K562 (cell line): ENCODE measurements around the gene CLSTN2. TPM values are rescaled to one million over a fixed set of nuclear protein-coding genes. Genes with fewer than 3 reads are reported as not detected.

ENCODE experiments used
- ATAC-seq: fragments of 200-7000 bp; cut with Tn5 transposase; 3 replicates; pipeline ENCODE4 v1.9.1; 2020; ENCODE audit warnings: moderate library complexity
- BruUV-seq: library from RNA; stranded (reverse); fragments of 400-500 nt; replicated peaks from 2 replicates; lab custom pipeline; 2021; lab: Mats Ljungman, UMichigan
- CTCF ChIA-PET: fragments of 300-600 bp; formaldehyde crosslinking; extraction: SDS; loops from one replicate; lab custom pipeline; 2021; ENCODE audit warnings: low intra/inter-chr PET ratio; lab: Yijun Ruan, JAX
- POLR2A ChIA-PET: fragments of 300-600, 350-650 bp; sonication (Branson Sonifier 250); formaldehyde crosslinking; extraction: SDS; loops from one replicate; lab custom pipeline; 2021; ENCODE audit warnings: antibody characterized with exemption, inconsistent platforms; lab: Yijun Ruan, JAX
- DNase-seq, 4 experiments: peaks; one replicate each; pipeline versions ENCODE4 v3.0.0 to v3.0.0-alpha.2; 2011 to 2018; ENCODE audit warnings: low spot score in 3 of 4, mixed read lengths in 3 of 4; ENCODE audit errors: extremely low read depth in 1 of 4
- FAIRE-seq: peaks from 2 replicates; lab custom pipeline; 2011; peaks lifted over from hg19 to GRCh38; lab: Jason Lieb, UNC
- H2AFZ ChIP-seq: 2 replicates; pipeline ENCODE4 v1.6.0; 2011; ENCODE audit warnings: low read depth, low read length, control low read depth, inconsistent platforms
- H3K27ac ChIP-seq: fragments of 200-600 bp; 3 replicates; pipeline ENCODE4 v1.8.0; 2011; ENCODE audit warnings: low read depth, mild to moderate bottlenecking, control low read depth, inconsistent platforms, low read length, moderate library complexity, mixed read lengths; ENCODE audit errors: extremely low read depth
- H3K27me3 ChIP-seq, 2 experiments: fragments of 300-600 bp in 1 of 2; 2 replicates in 1 of 2; 3 replicates in 1 of 2; pipeline versions ENCODE4 v1.6.0 to v1.8.0; 2011; ENCODE audit warnings: inconsistent platforms in 2 of 2, low read length in 2 of 2, mild to moderate bottlenecking in 1 of 2, mixed read lengths in 1 of 2, moderate library complexity in 1 of 2; ENCODE audit not compliant: control insufficient read depth in 2 of 2, insufficient read depth in 2 of 2
- H3K36me3 ChIP-seq: fragments of 300-600 bp; 3 replicates; pipeline ENCODE4 v1.8.0; 2011; ENCODE audit warnings: mild to moderate bottlenecking, low read length, inconsistent platforms; ENCODE audit not compliant: control insufficient read depth, insufficient read depth
- H3K4me1 ChIP-seq, 2 experiments: fragments of 200-600 bp in 1 of 2; replicated peaks in 1 of 2; 2 replicates in 1 of 2; 3 replicates in 1 of 2; pipeline versions ENCODE4 v1.5.1 to v1.8.0; 2011; ENCODE audit warnings: inconsistent platforms in 2 of 2, low read length in 2 of 2, mild to moderate bottlenecking in 1 of 2, mixed read lengths in 1 of 2, moderate library complexity in 1 of 2; ENCODE audit not compliant: control insufficient read depth in 2 of 2, insufficient read depth in 2 of 2
- H3K4me2 ChIP-seq: 2 replicates; pipeline ENCODE4 v1.6.1; 2011; ENCODE audit warnings: low read length, control low read depth, inconsistent platforms, mixed read lengths; ENCODE audit not compliant: insufficient read depth
- H3K4me3 ChIP-seq: fragments of 200-600 bp; sonication (generic), shearing (Covaris generic); 2 replicates; pipeline ENCODE4 v1.5.1; 2016; ENCODE audit warnings: control low read depth, inconsistent platforms
- H3K79me2 ChIP-seq: fragments of 200-600 bp; 3 replicates; pipeline ENCODE4 v1.8.0; 2011; ENCODE audit warnings: low read length, inconsistent platforms; ENCODE audit not compliant: control insufficient read depth, insufficient read depth
- H3K9ac ChIP-seq, 2 experiments: 2 replicates each; pipeline versions ENCODE4 v1.6.0 to v1.6.1; 2011; ENCODE audit warnings: low read depth in 2 of 2, low read length in 2 of 2, control low read depth in 1 of 2, inconsistent platforms in 1 of 2, mild to moderate bottlenecking in 1 of 2, mixed read lengths in 1 of 2; ENCODE audit not compliant: insufficient read depth in 1 of 2
- H3K9me1 ChIP-seq: one replicate; pipeline ENCODE4 v1.6.0; 2011; ENCODE audit warnings: inconsistent platforms, mild to moderate bottlenecking, low read length, moderate library complexity; ENCODE audit not compliant: control insufficient read depth, insufficient read depth
- H3K9me3 ChIP-seq: replicated peaks from 2 replicates; pipeline ENCODE4 v1.5.1; 2011; ENCODE audit warnings: low read depth, low read length, inconsistent platforms; ENCODE audit not compliant: control insufficient read depth, insufficient read depth
- H4K20me1 ChIP-seq: replicated peaks from 2 replicates; pipeline ENCODE4 v1.6.1; 2011; ENCODE audit warnings: low read length, inconsistent platforms, mixed read lengths; ENCODE audit not compliant: control insufficient read depth, insufficient read depth
- CHD2 ChIP-seq: IDR thresholded peaks from 2 replicates; pipeline ENCODE4 v1.6.1; 2011; ENCODE audit warnings: low read depth, low read length
- EP400 ChIP-seq: fragments of 450-650 bp; IDR thresholded peaks from 2 replicates; pipeline ENCODE4 v1.6.1; 2017; ENCODE audit warnings: antibody characterized with exemption, mild to moderate bottlenecking, moderate library complexity
- PTRF ChIP-seq: fragments of 450-650 bp; IDR thresholded peaks from 2 replicates; pipeline ENCODE4 v1.6.1; 2016; ENCODE audit warnings: mild to moderate bottlenecking, missing genetic modification characterization, missing compliant biosample characterization
- RBM15 ChIP-seq: fragments of 200-400 bp; formaldehyde crosslinking; IDR thresholded peaks from 2 replicates; pipeline ENCODE4 v1.6.1; 2018; ENCODE audit warnings: mild to moderate bottlenecking, low read length, moderate library complexity; ENCODE audit not compliant: insufficient read depth
- SP1 ChIP-seq: sonication (generic); formaldehyde crosslinking; IDR thresholded peaks from 2 replicates; pipeline ENCODE4 v1.8.1; 2022; ENCODE audit warnings: mild to moderate bottlenecking, missing genetic modification reagents
- TCF3 ChIP-seq: sonication (generic); formaldehyde crosslinking; IDR thresholded peaks from 2 replicates; pipeline ENCODE4 v1.4.0; 2020; ENCODE audit warnings: mild to moderate bottlenecking, missing genetic modification reagents
- ZC3H4 ChIP-seq: sonication (generic); formaldehyde crosslinking; IDR thresholded peaks from 2 replicates; pipeline ENCODE4 v1.9.0; 2021; ENCODE audit warnings: missing genetic modification reagents, borderline replicate concordance
- ZFP36 ChIP-seq: fragments of 150-350 bp; IDR thresholded peaks from 2 replicates; pipeline ENCODE4 v1.6.1; 2018; ENCODE audit warnings: low read length, low read depth; ENCODE audit not compliant: partially characterized antibody
- ZFPM2 ChIP-seq: fragments of 250-450 bp; sonication (Bioruptor Pico); IDR thresholded peaks from 2 replicates; pipeline ENCODE4 v1.5.1; 2022; ENCODE audit warnings: mild to moderate bottlenecking
- ZKSCAN3 ChIP-seq: fragments of 250-450 bp; sonication (Bioruptor Pico); IDR thresholded peaks from 2 replicates; pipeline ENCODE4 v1.4.0; 2020
- ZNF174 ChIP-seq: fragments of 250-450 bp; sonication (Bioruptor Pico); IDR thresholded peaks from 2 replicates; pipeline ENCODE4 v1.4.0; 2020; ENCODE audit warnings: mild to moderate bottlenecking
- ZNF23 ChIP-seq: fragments of 250-450 bp; sonication (Bioruptor Pico); IDR thresholded peaks from 2 replicates; pipeline ENCODE4 v1.4.0; 2020; ENCODE audit warnings: mild to moderate bottlenecking
- ZNF431 ChIP-seq: sonication (generic); formaldehyde crosslinking; IDR thresholded peaks from 2 replicates; pipeline ENCODE4 v1.8.0; 2022; ENCODE audit warnings: mild to moderate bottlenecking, missing genetic modification reagents
- ZNF830 ChIP-seq: fragments of 250-450 bp; sonication (Bioruptor Pico); IDR thresholded peaks from 2 replicates; pipeline ENCODE4 v1.5.0; 2021; ENCODE audit warnings: mild to moderate bottlenecking
- WGBS: fragments of 100-300 bp; shearing (Covaris generic); methylation state at CpG from one replicate; pipeline ENCODE4 v1.1.6; 2016; ENCODE audit warnings: low coverage, mixed read lengths; ENCODE audit not compliant: insufficient coverage; ENCODE audit errors: missing lambda C conversion rate; 5-methylcytosine and 5-hydroxymethylcytosine counted together
- in situ Hi-C: fragments of 300-500 bp; cut with MboI; formaldehyde crosslinking; loops from 4 replicates; pipeline ENCODE4 v1.15.0; 2018; ENCODE audit warnings: inconsistent platforms, mixed read lengths
- intact Hi-C: fragments of 100-400 bp; cut with micrococcal nuclease; formaldehyde crosslinking; loops from 2 replicates; pipeline ENCODE4 v1.14.2; 2022
- polyA plus RNA-seq, 8 experiments: library from polyadenylated mRNA; depleted of rRNA in 4 of 8; stranded (reverse) in 5 of 8; unstranded in 3 of 8; fragments of >200 nt; fragmentation: Nextera tagmentation in 2 of 8; fragmentation: Illumina TruSeq in 1 of 8; extraction: Ambion mirVana in 2 of 8; extraction: Trizol in 1 of 8; gene quantifications; 2 replicates each; pipeline versions ENCODE4 v1.2.1 to v1.2.3, GENCODE V29; 2011 to 2014; ENCODE audit warnings: inconsistent platforms in 1 of 8, missing spikeins in 1 of 8
- total RNA-seq, 7 experiments: library from RNA; depleted of rRNA in 6 of 7; stranded (reverse); fragments of >200 nt in 6 of 7; fragmentation: Illumina TruSeq in 2 of 7; extraction: Trizol in 2 of 7; gene quantifications; 2 replicates each; pipeline versions ENCODE4 v1.2.1 to v1.2.3, GENCODE V29; 2011 to 2021; ENCODE audit warnings: low replicate concordance in 1 of 7
- TF ChIP-seq, protein P1 (sequence below): IDR thresholded peaks from 2 replicates; pipeline ENCODE4 v1.6.1; 2012; ENCODE audit warnings: low read depth, low read length, improper control_type of control experiment, borderline replicate concordance
- TF ChIP-seq, protein P2 (sequence below): fragments of 450-650 bp; formaldehyde crosslinking; IDR thresholded peaks from 2 replicates; pipeline ENCODE4 v1.4.0; 2022; ENCODE audit warnings: missing genetic modification characterization
- TF ChIP-seq, protein P3 (sequence below): fragments of 450-650 bp; conservative IDR thresholded peaks from 2 replicates; pipeline ENCODE4 v1.6.1; 2016; ENCODE audit warnings: missing genetic modification characterization, low read depth, mild to moderate bottlenecking, missing compliant biosample characterization, moderate library complexity
- TF ChIP-seq, protein P4 (sequence below): sonication (generic); formaldehyde crosslinking; IDR thresholded peaks from 2 replicates; pipeline ENCODE4 v1.5.0; 2020; ENCODE audit warnings: missing genetic modification reagents

The CLSTN2 gene
- total and polyA plus RNA-seq, 9 of the 15 experiments (the other 6 are each of a cell fraction or from before 2014, with no cell fraction given): 0.02 to 0.04 (median 0.04) TPM; not detected in 6

DNA sequence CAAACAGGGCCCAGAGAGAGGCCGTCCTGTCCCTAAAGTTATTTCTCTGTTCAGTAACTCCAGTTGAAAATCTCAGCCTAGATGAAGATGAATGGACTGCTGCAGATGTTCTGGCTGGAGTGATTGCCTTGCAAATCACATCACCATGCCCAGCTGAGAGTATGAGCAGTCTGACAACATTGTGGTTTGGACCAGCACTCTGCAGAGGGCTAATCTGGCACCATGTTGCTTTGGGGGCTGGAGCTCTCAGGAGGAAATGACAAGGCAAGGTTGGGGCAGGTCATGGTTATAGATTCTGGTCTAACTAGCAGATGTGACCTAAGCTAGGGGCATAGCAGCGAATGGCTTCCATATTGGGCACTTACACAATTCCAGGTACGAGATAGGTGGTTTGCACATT is 314.2 kb downstream of the CLSTN2 start:
- TF ChIP-seq, protein P1, sequence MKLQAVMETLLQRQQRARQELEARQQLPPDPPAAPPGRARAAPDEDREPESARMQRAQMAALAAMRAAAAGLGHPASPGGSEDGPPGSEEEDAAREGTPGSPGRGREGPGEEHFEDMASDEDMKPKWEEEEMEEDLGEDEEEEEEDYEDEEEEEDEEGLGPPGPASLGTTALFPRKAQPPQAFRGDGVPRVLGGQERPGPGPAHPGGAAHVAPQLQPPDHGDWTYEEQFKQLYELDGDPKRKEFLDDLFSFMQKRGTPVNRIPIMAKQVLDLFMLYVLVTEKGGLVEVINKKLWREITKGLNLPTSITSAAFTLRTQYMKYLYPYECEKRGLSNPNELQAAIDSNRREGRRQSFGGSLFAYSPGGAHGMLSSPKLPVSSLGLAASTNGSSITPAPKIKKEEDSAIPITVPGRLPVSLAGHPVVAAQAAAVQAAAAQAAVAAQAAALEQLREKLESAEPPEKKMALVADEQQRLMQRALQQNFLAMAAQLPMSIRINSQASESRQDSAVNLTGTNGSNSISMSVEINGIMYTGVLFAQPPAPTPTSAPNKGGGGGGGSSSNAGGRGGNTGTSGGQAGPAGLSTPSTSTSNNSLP: no peak
- TF ChIP-seq RBM15: no peak
- TF ChIP-seq EP400: no peak
- TF ChIP-seq ZC3H4 (CRISPR knock-in tag): no peak
- TF ChIP-seq PTRF (tag): no peak
- no peak for TF ChIP-seq ZNF174
- TF ChIP-seq, protein P2, sequence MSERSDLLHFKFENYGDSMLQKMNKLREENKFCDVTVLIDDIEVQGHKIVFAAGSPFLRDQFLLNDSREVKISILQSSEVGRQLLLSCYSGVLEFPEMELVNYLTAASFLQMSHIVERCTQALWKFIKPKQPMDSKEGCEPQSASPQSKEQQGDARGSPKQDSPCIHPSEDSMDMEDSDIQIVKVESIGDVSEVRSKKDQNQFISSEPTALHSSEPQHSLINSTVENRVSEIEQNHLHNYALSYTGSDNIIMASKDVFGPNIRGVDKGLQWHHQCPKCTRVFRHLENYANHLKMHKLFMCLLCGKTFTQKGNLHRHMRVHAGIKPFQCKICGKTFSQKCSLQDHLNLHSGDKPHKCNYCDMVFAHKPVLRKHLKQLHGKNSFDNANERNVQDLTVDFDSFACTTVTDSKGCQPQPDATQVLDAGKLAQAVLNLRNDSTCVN (CRISPR knock-in tag): no peak
- no peak for TF ChIP-seq ZKSCAN3 (CRISPR knock-in tag)
- no peak for TF ChIP-seq SP1
- TF ChIP-seq ZNF23 (CRISPR knock-in tag): no peak
- no peak for TF ChIP-seq ZFPM2 (CRISPR knock-in tag)
- TF ChIP-seq ZFP36: no peak
- TF ChIP-seq ZNF830: no peak
- no peak for TF ChIP-seq TCF3 (CRISPR knock-in tag)
- TF ChIP-seq CHD2: no peak
- TF ChIP-seq, protein P3, sequence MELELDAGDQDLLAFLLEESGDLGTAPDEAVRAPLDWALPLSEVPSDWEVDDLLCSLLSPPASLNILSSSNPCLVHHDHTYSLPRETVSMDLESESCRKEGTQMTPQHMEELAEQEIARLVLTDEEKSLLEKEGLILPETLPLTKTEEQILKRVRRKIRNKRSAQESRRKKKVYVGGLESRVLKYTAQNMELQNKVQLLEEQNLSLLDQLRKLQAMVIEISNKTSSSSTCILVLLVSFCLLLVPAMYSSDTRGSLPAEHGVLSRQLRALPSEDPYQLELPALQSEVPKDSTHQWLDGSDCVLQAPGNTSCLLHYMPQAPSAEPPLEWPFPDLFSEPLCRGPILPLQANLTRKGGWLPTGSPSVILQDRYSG (tag): no peak
- TF ChIP-seq, protein P4, sequence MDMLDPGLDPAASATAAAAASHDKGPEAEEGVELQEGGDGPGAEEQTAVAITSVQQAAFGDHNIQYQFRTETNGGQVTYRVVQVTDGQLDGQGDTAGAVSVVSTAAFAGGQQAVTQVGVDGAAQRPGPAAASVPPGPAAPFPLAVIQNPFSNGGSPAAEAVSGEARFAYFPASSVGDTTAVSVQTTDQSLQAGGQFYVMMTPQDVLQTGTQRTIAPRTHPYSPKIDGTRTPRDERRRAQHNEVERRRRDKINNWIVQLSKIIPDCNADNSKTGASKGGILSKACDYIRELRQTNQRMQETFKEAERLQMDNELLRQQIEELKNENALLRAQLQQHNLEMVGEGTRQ (CRISPR knock-in tag): no peak
- TF ChIP-seq ZNF431 (CRISPR knock-in tag): no peak
- H3K4me2 ChIP-seq: no peak overlapping the region
- H3K27ac ChIP-seq: no peak overlapping the region
- no peak overlapping the region for H3K4me3 ChIP-seq
- FAIRE-seq (no peak), DNase-seq (no peak), ATAC-seq (no peak)
- no peaks in the 10 kb centered on the region for H3K36me3 ChIP-seq
- no peaks in the 10 kb centered on the region for H3K9me1 ChIP-seq
- no peaks in the 10 kb centered on the region for H4K20me1 ChIP-seq
- in situ Hi-C loops: no loop called here
- intact Hi-C loops: no loop called here
- ChIA-PET POLR2A (interaction anchor here (0.6 kb wide), 1 partner anchor 630 kb away, joined by 3 read pairs; no protein-coding TSS in a partner anchor), CTCF (no interaction called here)
- H3K9me3 ChIP-seq: no peaks in the 10 kb centered on the region
- H3K9ac ChIP-seq: no peak overlapping the region
- WGBS: 4% methylated on average over 3 of the region's 3 CpGs
- H2AFZ ChIP-seq: no peak overlapping the region
- no peaks in the 10 kb centered on the region for H3K4me1 ChIP-seq
- no peaks in the 10 kb centered on the region for H3K79me2 ChIP-seq
- H3K27me3 ChIP-seq: peaks cover 0 to 4% of the 10 kb centered on the region in 2 experiments; a peak in 1 of 5 replicates
- BruUV-seq: no TSS peak
